Stimulated activated CD4-positive, alpha-beta T cell treated with anti-CD3 and anti-CD28 coated beads, Interleukin-4, amount 100 ng/mL, for 1 hour (primary cell): Measurements from ENCODE around the gene ETV6.

Source experiments
- DNase-seq: peaks from one replicate; pipeline ENCODE4 v3.0.0-alpha.2; 2020

The ETV6 gene

GRCh38 chr12:11812586-11813437, 163.3 kb downstream of the ETV6 start:
- DNase-seq: no peak

GRCh38 chr12:11813438-11813813, 164.0 kb downstream of the ETV6 start:
- DNase-seq: no peak

GRCh38 chr12:11814374-11814773, 164.9 kb downstream of the ETV6 start:
- no peak for DNase-seq

GRCh38 chr12:11815397-11815796, 165.9 kb downstream of the ETV6 start:
- no peak for DNase-seq

- no peak for DNase-seq
Measured at GRCh38 chr12:11819643-11820042, 170.2 kb downstream of the ETV6 start.

DNA sequence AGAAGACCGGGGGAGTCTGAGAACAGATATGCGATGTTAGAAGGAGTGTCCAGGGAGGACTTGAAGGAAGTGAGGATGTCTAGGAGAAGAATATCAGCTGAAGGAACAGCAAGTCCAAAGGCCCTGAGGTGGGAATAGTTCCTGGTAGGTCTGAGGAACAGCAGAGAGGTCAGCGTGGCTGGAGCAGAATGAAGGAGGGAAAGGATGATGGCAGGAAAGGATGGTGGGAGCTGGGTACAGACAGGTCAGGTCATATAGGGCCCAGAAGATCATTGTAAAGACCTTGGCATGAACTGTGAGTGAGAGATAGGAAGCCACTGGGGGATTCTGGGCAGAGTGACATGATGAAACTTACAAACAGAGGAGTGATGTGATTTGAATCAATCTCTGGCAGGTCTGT, 171.0 kb downstream of the ETV6 start:
- DNase-seq: no peak

GRCh38 chr12:11821386-11822080, 172.1 kb downstream of the ETV6 start:
- no peak for DNase-seq

GRCh38 chr12:11822081-11822834, 172.8 kb downstream of the ETV6 start:
- peak; percentile 66 for DNase-seq

DNA sequence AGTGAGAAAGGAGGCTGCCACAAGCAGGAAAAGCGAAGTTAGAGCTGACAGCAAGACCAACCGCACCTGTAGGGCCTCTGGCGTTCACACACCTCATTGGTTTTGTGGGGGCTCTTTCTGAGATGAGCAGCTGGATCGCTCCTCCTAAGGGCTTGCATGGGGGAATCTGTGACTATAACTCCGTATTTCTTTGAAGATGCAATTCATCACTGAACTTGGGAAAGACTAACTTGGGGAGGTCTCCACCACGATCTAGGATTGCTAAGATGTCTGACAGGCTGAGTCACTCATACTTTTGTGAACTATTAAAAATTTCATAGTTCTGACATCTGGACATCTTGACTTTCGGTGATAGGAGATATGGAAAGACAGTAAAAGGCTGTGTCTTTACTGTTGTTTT, 173.6 kb downstream of the ETV6 start:
- no peak for DNase-seq

DNA sequence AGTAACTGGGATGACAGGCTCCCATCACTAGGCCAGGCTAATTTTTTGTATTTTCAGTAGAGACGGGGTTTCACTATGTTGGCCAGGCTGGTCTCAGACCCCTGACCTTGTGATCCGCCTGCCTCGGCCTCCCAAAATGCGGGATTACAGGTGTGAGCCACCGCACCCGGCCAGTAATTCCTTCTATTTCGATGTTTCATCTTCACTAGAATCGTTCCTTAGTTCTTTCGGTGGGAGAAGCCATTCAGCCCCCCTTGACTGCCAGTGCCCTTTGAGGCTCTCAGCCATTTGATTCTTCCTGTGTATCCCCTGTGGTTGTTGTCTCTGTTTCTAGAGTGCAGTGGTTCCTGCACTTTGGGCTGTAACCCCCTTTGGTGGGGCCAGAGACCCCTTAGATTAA, 174.1 kb downstream of the ETV6 start:
- DNase-seq: no peak

DNA sequence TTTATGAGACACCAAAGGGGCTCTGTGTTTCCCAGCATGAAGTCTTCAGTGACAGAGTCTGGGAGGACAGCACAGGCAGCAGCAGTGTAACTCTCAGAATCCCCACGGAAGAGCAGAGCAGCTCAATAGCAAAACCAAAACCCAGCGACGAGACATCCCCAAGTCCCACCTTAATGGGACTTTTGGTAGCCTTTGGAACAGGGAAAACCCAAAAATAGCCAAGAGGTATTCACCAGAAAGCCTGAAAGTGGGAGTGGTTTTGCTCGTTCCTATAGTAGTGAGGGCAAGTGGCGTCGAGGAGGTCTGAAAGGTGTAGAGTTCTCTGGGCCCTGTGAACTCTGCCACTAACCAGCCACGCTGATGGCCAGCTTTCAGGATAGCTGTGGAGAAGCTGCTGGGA, 174.6 kb downstream of the ETV6 start:
- no peak for DNase-seq

- DNase-seq: no peak
Measured at GRCh38 chr12:11824736-11825135, 175.3 kb downstream of the ETV6 start.

DNA sequence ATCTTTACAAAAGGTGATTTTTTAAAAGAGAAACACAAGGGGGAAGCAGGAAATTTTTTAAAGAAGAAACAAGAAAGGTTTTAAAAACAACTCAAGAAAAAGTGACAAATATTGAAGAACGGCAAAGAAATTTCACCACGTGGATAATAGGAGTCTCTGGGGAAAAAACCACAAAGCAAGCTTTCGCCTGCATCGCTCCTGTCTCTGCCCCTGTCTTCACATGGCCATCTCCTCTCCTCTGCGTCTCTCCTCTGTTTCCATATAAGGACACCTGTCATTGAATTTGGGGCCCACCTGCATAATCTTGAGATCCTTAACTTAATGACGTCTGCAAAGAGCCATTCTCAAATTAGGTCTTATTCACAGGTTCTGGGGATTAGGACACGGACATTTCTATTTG, 175.8 kb downstream of the ETV6 start:
- no peak for DNase-seq

DNA sequence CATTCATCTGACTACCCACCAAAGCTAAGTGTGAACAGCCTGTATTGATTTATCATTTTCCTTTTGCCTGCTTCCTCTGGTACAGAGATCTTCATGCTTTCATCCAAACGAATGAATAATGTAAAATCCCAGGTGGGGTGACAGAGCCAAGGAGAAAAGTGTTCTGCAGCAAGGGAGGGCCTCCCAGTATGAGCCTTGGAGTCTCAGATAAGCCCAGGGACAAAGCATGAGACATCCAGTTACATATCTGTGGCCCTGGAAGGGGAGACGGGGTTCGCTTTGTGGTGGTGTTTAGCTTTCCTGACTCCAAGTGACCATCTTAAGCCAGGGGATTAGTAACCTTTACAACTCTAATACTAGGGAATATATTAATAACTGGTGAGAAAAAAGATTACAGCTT, 177.1 kb downstream of the ETV6 start:
- DNase-seq: no peak

- no peak for DNase-seq
Measured at GRCh38 chr12:11827091-11828061, 177.9 kb downstream of the ETV6 start.

DNA sequence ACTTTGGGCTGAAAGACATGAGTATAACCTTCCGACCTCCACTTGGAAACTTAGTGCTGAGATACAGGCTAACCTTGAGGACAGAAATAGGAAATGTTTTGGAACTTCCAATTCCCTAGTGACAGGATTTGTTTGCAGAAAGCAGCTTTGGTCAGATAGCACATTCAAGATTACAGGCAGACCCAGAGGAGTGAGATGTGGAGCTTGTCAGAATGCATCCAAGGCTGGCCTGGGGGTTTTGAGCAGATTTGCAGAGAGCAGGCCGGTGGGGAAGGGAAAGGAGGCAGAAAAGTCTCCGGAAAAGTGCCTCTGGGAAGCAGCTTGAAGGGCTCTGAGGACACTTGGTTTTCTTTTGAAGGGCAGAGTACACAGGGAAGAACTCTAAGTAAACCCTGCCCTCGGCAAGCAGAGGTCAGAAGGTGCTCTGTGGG, 180.3 kb downstream of the ETV6 start:
- DNase-seq: no peak

- no peak for DNase-seq
Measured at GRCh38 chr12:11830307-11830801, 180.9 kb downstream of the ETV6 start.

GRCh38 chr12:11832093-11832492, 182.6 kb downstream of the ETV6 start:
- no peak for DNase-seq

GRCh38 chr12:11833174-11833895, 183.9 kb downstream of the ETV6 start:
- no peak for DNase-seq

DNA sequence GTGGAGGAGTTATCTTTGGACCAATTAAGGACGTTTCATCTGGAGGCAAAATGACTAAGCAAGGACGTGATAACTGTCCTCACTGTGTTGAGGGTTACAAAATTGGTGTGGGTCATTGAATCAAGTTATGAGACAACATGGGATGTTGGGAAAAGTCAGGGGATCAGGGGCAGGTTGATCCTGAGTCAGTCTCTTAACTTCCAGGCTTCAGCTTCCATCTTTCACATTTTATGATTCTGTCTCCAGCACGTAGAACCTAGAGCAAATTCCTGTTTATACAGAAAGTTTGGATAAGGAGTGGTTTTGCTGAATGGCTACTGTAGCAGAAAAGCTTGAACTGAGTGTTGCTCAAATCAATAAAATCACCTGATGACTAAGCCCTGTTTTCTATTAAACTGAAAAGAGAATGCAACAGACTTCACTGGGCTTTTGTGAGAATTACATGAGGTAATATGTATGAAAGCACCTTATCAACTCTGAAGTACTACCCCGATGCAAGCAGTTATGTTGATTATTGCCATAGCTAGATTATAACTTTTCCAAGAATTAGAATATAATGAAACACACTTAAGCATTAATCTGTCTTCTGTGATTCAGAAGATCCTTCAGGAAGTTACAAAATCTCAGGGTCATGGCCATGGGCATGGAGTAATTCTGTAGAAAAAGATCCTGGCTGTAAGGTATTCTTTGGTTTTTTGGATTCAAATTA, 184.8 kb downstream of the ETV6 start:
- no peak for DNase-seq

GRCh38 chr12:11834931-11835330, 185.5 kb downstream of the ETV6 start:
- DNase-seq: no peak
